Stimulated activated CD4-positive, alpha-beta T cell treated with anti-CD3 and anti-CD28 coated beads, Interleukin-12 subunit alpha, Interleukin-12 subunit beta, amount 100 ng/mL, for 24 hours (primary cell): ENCODE measurements around the gene DYSF.
"Not testable (repeated sequence)": the region's sequence is repeated elsewhere in the genome, so short reads cannot be mapped to it uniquely, and the experiment has no call there.

Source experiments
- DNase-seq, 2 experiments: peaks; one replicate each; pipeline ENCODE4 v3.0.0-alpha.2; 2020; ENCODE audit warnings: low read depth in 2 of 2

Gene DYSF

GRCh38 chr2:71647356-71647755 lies 194.0 kb downstream of the DYSF start:
- no peak for DNase-seq

DNA sequence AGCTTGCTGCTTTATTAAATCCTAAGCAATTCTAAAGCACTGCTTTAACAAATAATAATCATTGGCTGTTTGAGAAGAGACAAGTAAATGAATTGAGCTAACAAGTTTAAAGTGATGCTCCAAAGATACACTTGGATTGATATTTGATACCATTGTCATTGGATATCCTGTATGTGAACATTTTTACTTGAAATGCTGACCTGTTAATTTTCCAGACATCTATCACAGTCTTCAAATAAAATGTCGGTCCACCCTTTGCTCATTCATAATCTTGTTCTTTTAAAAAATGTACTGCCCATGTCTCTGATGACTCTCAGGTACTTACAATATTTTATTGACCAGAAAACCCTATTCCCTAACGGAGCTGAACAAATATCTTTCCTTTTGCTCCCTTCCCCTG lies 202.1 kb downstream of the DYSF start:
- no peak for DNase-seq

GRCh38 chr2:71658256-71658655 lies 204.9 kb downstream of the DYSF start:
- not testable (repeated sequence) for DNase-seq

GRCh38 chr2:71658771-71659170 lies 205.4 kb downstream of the DYSF start:
- no peak for DNase-seq

- DNase-seq: no peak
Observed at GRCh38 chr2:71659868-71660518, 206.6 kb downstream of the DYSF start.

DNA sequence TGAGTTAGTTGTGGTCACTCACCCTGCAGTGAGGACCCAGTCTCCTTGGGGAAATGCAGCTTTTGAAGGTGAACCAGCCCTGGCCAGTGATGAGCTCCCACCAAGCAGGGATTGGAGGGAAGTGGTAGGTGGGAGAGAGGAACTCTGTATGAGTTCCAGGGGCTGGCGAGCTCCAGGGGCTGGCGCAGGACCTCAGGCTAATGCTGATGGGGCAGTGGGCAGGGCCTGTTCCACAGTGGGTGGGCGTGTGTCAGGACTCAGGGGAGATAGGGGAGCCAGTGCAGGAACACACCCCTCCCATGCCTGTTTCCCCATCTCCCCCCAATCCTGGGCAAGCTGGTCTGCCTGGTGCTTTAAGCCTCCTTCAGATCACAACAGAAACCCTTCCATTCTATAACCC lies 208.4 kb downstream of the DYSF start:
- DNase-seq: no peak

GRCh38 chr2:71662665-71663394 lies 209.5 kb downstream of the DYSF start:
- DNase-seq: no peak

DNA sequence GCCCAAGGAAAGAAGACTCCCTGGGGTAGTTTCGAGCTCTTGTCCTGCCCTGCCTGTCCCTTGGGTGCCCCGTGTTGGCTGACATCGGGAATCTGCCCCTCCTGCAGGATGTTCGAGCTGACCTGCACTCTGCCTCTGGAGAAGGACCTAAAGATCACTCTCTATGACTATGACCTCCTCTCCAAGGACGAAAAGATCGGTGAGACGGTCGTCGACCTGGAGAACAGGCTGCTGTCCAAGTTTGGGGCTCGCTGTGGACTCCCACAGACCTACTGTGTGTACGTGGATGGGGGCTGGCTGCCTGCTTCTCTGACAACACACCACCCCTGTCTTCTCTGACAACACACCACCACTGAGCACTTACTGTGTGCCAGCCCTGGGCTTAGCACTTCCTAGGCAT lies 210.8 kb downstream of the DYSF start:
- DNase-seq: no peak

GRCh38 chr2:71665168-71666093 lies 212.1 kb downstream of the DYSF start:
- no peak for DNase-seq

- no peak for DNase-seq
Observed at GRCh38 chr2:71666094-71666474, 212.7 kb downstream of the DYSF start.

DNA sequence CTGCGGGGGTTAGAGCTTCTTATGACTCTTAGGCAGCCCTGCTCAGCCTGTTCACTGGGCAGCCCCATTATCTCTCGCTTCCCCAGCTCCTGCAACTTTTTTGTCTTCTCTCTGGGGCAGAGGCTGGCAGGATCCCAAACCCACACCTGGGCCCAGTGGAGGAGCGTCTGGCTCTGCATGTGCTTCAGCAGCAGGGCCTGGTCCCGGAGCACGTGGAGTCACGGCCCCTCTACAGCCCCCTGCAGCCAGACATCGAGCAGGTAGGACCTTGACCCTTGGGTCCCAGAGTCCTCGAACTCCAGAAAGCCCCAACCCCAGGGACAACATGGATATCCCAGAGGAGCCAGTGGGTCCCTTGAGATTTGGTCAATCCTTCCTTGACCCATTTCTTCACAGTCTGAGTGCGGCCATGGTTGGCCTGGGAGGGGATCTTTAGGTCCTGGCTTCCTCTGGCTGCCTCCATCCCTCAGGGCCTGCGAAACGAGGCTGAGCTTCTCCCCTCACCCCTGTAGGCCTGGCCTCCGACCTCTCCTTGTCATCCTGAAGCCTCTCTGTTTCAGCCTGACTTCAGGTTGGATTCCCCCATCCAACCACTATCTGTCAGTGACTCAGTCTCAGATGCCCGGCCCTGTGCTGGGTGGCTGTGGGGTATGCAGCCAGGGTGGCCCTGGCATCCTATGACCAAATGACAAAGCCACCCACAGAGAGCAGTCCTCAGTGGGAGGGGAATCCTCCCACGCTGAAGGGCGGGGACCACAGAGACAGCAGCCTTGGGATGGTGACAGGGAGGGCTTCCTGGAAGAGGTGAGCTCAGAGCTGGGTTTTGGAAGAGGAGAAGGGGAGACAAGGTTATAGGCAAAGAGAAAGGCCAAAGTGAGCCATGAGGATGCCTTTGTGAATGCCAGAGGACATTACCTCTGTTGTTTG lies 214.2 kb downstream of the DYSF start:
- no peak for DNase-seq

- DNase-seq: no peak
Observed at GRCh38 chr2:71668326-71669057, 215.1 kb downstream of the DYSF start.

- DNase-seq: no peak
Observed at GRCh38 chr2:71669058-71669456, 215.7 kb downstream of the DYSF start.

DNA sequence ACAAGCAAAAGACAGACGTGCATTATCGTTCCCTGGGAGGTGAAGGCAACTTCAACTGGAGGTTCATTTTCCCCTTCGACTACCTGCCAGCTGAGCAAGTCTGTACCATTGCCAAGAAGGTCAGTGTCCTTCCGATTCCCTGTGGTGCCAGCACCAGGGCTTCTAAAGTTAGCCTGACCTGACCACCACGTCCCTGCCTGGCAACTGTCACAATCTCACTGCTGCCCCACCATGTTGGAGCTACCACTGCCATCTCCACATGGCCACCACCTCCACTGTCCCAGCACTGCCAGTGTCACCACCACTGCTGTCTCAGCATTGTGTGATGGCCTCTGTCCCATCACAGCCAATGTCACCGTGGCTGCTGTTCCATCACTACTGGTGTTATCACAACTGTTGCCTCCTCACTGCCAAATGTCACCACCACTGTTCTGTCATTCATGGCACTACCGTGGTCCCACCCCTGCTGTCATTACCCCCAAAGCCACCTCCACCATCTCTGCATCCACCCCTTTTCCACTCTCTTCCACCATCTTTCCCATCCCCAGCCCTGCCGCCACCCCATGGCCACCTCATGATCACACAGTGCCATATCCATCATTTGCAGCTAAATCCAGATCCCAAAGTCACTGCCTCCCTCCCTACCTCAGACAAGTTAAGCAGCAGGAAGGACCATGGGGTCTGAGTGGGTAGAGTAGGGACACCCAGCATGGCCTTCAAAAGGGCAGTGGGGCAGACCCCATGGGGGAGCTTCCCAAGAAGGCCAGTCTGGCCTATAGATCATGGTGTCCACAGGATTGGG lies 216.5 kb downstream of the DYSF start:
- no peak for DNase-seq

DNA sequence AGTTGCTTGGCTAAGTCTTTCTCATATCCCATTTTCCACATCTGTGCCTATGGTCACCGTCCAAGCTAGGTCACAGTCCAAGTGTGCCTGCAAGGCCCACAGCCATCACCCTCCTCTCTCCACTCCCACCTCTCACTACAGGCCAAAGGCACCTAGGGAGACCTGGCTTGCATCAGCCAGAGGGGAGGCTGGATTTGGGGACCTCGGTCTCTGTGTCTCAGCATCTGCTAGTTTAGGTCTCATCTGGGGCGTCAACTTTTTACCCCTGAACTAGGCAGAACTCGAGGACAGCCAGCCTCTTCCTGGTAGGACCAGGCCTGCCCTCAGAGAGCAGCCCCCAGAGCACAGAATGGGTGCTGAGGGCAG lies 217.1 kb downstream of the DYSF start:
- no peak for DNase-seq

- DNase-seq: no peak
Observed at GRCh38 chr2:71671203-71671854, 218.0 kb downstream of the DYSF start.

DNA sequence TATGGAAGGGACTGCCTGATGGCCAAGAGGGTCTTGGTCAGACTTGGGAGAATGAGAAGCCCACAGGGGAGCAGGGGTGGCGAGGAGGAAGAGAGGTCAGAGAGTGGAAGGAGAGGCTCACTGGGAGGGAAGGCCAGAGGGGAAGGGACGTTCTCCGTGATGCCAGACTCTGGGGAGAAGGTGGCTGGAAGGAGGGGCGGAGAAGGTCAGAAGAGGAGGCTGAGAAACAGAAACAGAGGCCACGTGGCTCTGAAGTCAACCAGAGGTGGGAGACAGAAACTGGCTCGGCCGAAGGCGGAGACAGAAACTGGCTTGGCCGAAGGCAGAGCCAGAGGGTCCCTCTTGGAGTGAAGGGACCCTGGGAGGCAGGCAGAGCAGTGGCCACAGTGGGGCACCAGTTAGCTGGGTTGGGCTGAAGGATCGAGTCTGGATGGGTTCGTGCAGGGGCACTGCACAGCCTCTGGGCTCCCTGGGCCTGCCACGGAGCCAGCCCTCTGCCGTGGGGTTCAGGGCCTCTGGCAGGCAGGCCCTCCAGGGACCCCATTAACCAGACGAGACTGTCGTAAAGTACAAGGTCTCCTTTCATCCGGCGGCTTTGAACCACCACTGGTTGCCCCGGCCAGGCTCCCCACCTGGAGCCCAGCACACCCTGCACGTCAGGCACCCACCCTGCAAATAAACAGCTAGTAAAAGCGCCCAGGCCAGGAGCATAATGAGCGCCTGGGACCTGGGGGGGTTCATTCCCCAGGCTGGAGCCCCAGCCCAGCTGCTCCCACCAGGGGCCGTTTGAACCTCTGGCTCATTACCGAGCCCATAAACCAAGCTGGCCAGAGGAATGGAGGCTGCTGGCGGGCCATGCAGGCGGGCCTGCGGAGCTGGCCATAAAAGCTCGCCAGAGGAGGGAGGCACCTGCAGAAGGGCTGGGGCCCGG lies 218.8 kb downstream of the DYSF start:
- no peak for DNase-seq
